Glutamatergic neuron (in vitro differentiated cells): ENCODE measurements around the gene CACNG8. TPM values are rescaled to one million over a fixed set of nuclear protein-coding genes. Genes with fewer than 3 reads are reported as not detected.

Source experiments
- DNase-seq: peaks from one replicate; pipeline ENCODE4 v3.0.0; 2022
- H3K27ac Mint-ChIP-seq: one replicate; pipeline ENCODE4 v1.8.0; 2020; ENCODE audit warnings: mild to moderate bottlenecking, mixed read lengths, inconsistent platforms; ENCODE audit not compliant: unreplicated experiment
- H3K27me3 Mint-ChIP-seq: one replicate; pipeline ENCODE4 v1.8.0; 2020; ENCODE audit warnings: mild to moderate bottlenecking, moderate library complexity, mixed read lengths, inconsistent platforms; ENCODE audit not compliant: unreplicated experiment
- H3K36me3 Mint-ChIP-seq: one replicate; pipeline ENCODE4 v1.8.0; 2020; ENCODE audit warnings: mild to moderate bottlenecking, mixed read lengths, inconsistent platforms; ENCODE audit not compliant: unreplicated experiment
- H3K4me1 Mint-ChIP-seq: one replicate; pipeline ENCODE4 v1.8.0; 2020; ENCODE audit warnings: mild to moderate bottlenecking, low read depth, mixed read lengths, inconsistent platforms; ENCODE audit not compliant: unreplicated experiment
- H3K4me3 Mint-ChIP-seq: one replicate; pipeline ENCODE4 v1.8.0; 2020; ENCODE audit warnings: mild to moderate bottlenecking, mixed read lengths, inconsistent platforms; ENCODE audit not compliant: unreplicated experiment
- H3K9me3 Mint-ChIP-seq: one replicate; pipeline ENCODE4 v1.8.0; 2020; ENCODE audit warnings: mild to moderate bottlenecking, moderate library complexity, mixed read lengths, inconsistent platforms; ENCODE audit not compliant: unreplicated experiment
- total RNA-seq: library from RNA; stranded (reverse); fragmentation: NEBNext Ultra II Directional; extraction: Animal tissue kit (Norgen Biotek cat#: 25700); gene quantifications from one replicate; pipeline ENCODE4 v1.2.1, GENCODE V29; 2021; ENCODE audit not compliant: unreplicated experiment
- TF ChIP-seq, protein P1 (sequence below): fragments of 200-600 bp; sonication (generic); IDR thresholded peaks from one replicate; pipeline ENCODE4 v1.5.0; 2021; ENCODE audit not compliant: partially characterized antibody, unreplicated experiment

Gene CACNG8
- total RNA-seq, 1 donor from 2014 or later: 4.3 TPM

DNA sequence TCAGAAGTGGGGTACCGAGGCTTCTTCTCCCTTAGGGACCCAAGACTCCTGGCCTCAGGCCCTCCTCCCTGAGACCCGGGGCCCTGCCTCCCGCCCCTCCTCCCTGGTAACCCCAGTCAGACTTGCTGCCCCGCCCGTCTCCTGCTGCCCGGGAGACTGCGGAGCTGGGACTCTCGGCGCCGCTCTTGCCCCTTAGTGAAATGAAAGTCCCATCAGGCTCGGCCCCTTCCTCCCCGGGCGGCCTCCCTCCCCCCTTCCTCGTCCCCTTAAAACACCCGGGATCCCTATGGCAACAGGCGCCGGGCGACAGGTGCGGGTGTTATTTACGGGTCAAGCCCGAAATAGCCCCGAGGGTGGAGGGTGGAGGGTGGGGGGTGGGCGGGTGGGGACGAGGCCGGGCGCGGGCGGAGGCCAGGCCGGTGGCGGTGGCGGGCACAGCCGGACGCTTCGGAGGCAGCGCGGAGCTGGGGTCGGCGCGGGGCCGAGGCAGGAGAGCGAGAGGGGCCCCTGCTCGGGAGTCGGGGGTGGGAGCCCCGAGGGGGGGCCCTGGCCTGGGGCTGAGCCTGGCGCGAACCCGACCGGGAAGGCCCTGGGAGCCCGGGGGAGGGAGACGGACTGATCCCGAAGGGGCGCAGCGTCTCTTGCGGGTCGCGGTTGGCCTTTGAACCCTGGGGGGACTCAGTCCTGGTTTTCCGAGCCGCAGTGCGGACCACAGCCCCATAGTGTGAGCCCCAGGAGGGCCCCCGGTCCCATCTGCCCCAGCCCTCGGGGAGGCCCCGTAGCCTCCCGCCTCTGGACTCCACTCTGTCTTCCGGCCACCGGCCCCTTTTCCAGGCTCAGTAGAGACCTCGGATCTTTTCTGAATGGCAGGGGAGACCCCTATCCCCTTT is 28.7 kb downstream of the CACNG8 start, which contains the start of gene CACNG6:
TSS of gene CACNG6 (plus strand) at position 414 of the 890 bp plus-strand sequence. CDS start 1,241 bp downstream, outside the sequence.
- H3K27ac Mint-ChIP-seq: no peak within 1 kb of the TSS
- H3K27me3 Mint-ChIP-seq: peaks cover 10% of the 10 kb centered on the region
- TF ChIP-seq, protein P1, sequence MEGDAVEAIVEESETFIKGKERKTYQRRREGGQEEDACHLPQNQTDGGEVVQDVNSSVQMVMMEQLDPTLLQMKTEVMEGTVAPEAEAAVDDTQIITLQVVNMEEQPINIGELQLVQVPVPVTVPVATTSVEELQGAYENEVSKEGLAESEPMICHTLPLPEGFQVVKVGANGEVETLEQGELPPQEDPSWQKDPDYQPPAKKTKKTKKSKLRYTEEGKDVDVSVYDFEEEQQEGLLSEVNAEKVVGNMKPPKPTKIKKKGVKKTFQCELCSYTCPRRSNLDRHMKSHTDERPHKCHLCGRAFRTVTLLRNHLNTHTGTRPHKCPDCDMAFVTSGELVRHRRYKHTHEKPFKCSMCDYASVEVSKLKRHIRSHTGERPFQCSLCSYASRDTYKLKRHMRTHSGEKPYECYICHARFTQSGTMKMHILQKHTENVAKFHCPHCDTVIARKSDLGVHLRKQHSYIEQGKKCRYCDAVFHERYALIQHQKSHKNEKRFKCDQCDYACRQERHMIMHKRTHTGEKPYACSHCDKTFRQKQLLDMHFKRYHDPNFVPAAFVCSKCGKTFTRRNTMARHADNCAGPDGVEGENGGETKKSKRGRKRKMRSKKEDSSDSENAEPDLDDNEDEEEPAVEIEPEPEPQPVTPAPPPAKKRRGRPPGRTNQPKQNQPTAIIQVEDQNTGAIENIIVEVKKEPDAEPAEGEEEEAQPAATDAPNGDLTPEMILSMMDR: no peak
- H3K4me1 Mint-ChIP-seq: peaks cover 6% of the 10 kb centered on the region
- no peaks in the 10 kb centered on the region for H3K36me3 Mint-ChIP-seq
- peak within 1 kb of the TSS; percentile 70 for H3K4me3 Mint-ChIP-seq
- peak; percentile 54 for DNase-seq
- peaks cover 12% of the 10 kb centered on the region for H3K9me3 Mint-ChIP-seq

DNA sequence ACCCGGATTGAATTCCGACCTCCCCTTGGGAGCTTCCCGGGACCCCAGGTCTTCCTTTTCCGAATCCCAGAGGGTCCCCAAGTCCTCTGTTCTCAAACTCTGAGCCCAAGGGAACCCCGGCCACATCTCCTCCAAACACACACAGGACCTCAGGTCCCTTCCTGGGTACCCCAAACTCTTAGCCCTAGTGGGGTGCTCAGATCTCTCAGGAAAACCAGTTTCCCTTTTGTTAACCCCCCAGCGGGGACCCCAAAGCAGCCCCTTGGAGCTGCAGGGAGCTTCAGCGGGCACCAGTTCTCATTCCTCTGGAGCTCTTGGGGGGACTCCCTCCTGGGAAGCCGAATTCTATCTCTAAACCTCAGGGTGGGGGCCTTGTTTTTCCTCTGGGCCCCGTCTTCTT is 29.5 kb downstream of the CACNG8 start:
- Mint-ChIP-seq H3K27me3 (peaks cover 10% of the 10 kb centered on the region), H3K4me3 (peak overlapping the region; percentile 70), H3K9me3 (peaks cover 12% of the 10 kb centered on the region), H3K4me1 (peaks cover 6% of the 10 kb centered on the region), H3K27ac (no peak overlapping the region), H3K36me3 (no peaks in the 10 kb centered on the region)
- TF ChIP-seq, protein P1: no peak
- DNase-seq: no peak

DNA sequence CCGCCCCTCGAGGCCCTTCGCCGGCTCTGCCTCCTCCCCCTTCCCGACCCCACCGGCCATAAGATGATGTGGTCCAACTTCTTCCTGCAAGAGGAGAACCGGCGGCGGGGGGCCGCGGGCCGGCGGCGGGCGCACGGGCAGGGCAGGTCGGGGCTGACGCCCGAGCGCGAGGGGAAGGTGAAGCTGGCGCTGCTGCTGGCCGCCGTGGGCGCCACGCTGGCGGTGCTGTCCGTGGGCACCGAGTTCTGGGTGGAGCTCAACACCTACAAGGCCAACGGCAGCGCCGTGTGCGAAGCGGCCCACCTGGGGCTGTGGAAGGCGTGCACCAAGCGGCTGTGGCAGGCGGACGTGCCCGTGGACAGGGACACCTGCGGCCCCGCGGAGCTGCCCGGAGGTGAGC is 30.1 kb downstream of the CACNG8 start:
- no peak for DNase-seq
- Mint-ChIP-seq H3K27me3 (peaks cover 10% of the 10 kb centered on the region), H3K27ac (no peak overlapping the region), H3K4me3 (no peak overlapping the region), H3K4me1 (peaks cover 6% of the 10 kb centered on the region), H3K9me3 (peaks cover 12% of the 10 kb centered on the region), H3K36me3 (no peaks in the 10 kb centered on the region)
- TF ChIP-seq, protein P1: no peak

DNA sequence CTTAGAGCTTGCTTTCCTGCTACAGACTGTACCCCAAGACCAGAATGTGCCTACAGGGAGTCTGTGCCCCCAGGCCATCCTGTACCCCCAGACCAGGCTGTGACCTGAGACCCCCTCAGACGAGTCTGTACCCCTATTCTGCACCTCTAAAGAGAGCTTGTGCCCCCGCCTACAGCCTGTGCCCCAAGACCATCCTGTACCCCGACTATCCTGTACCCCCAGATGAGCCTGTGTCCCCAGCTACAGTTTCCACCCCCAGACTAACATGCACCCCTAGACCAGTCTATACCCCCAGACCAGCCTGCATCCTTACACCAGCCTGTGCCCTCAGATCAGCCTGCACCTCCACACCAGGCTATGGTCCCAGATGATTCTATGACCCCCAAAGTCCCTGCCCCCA is 30.7 kb downstream of the CACNG8 start:
- Mint-ChIP-seq H3K4me1 (peaks cover 6% of the 10 kb centered on the region), H3K27me3 (peaks cover 9% of the 10 kb centered on the region), H3K4me3 (no peak overlapping the region), H3K9me3 (peaks cover 12% of the 10 kb centered on the region), H3K36me3 (no peaks in the 10 kb centered on the region), H3K27ac (no peak overlapping the region)
- DNase-seq: no peak
- TF ChIP-seq, protein P1: no peak

DNA sequence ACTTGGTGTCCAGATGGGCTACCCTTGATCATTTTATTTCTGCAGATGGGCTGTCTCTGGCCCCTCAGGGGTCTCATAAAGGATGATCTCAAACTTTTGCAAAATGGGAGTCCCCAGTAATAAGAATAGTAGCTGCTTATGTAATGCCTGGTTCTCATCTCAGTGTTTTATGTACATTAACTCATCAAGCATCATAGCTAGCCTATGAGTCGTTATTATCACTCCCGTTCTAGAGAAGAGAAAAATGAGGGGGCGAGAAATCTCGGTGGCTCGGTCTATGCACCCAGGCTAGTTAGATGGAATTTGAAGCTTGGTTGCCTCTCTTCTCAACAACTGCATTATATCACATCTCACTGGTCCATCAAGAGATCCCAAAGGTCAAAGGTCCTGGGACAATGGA is 32.1 kb downstream of the CACNG8 start:
- Mint-ChIP-seq H3K9me3 (peaks cover 8% of the 10 kb centered on the region), H3K27me3 (peaks cover 8% of the 10 kb centered on the region), H3K4me3 (no peak overlapping the region), H3K36me3 (no peaks in the 10 kb centered on the region), H3K4me1 (peaks cover 3% of the 10 kb centered on the region), H3K27ac (no peak overlapping the region)
- no peak for DNase-seq
- TF ChIP-seq, protein P1: no peak
